CD4-positive, alpha-beta T cell treated with Interleukin-15 for 4 hours (primary cell): ENCODE data around the gene PYROXD2.

Experiments
- DNase-seq: peaks from one replicate; pipeline ENCODE4 v3.0.0-alpha.2; 2020; ENCODE audit warnings: low spot score

PYROXD2 gene

GRCh38 chr10:98433881-98434732 is 19.1 kb upstream of the PYROXD2 start:
- no peak for DNase-seq

GRCh38 chr10:98433371-98433770 is 18.4 kb upstream of the PYROXD2 start:
- no peak for DNase-seq

GRCh38 chr10:98432330-98432729 is 17.3 kb upstream of the PYROXD2 start:
- DNase-seq: no peak

GRCh38 chr10:98431016-98431415 is 16.0 kb upstream of the PYROXD2 start:
- no peak for DNase-seq

- DNase-seq: no peak
Measured at GRCh38 chr10:98430427-98430826, 15.4 kb upstream of the PYROXD2 start.

GRCh38 chr10:98429320-98430072 is 14.5 kb upstream of the PYROXD2 start:
- no peak for DNase-seq

- DNase-seq: no peak
Measured at GRCh38 chr10:98427011-98427515, 12.1 kb upstream of the PYROXD2 start.

- peak; percentile 46 for DNase-seq
Measured at GRCh38 chr10:98425511-98426352, 10.8 kb upstream of the PYROXD2 start.

GRCh38 chr10:98424295-98425254 is 9.6 kb upstream of the PYROXD2 start:
- no peak for DNase-seq

- no peak for DNase-seq
Measured at GRCh38 chr10:98423691-98424120, 8.7 kb upstream of the PYROXD2 start.

GRCh38 chr10:98422182-98422581 is 7.2 kb upstream of the PYROXD2 start:
- DNase-seq: no peak

- no peak for DNase-seq
Measured at GRCh38 chr10:98420786-98421185, 5.8 kb upstream of the PYROXD2 start.

- no peak for DNase-seq
Measured at GRCh38 chr10:98419469-98420261, 4.7 kb upstream of the PYROXD2 start.

GRCh38 chr10:98418665-98419468 is 3.9 kb upstream of the PYROXD2 start:
- DNase-seq: no peak

GRCh38 chr10:98417973-98418664 is 3.1 kb upstream of the PYROXD2 start:
- DNase-seq: no peak

GRCh38 chr10:98417481-98417959 is 2.5 kb upstream of the PYROXD2 start:
- no peak for DNase-seq

- DNase-seq: no peak
Measured at GRCh38 chr10:98416606-98417388, 1.8 kb upstream of the PYROXD2 start.

GRCh38 chr10:98415731-98416119 is 743 bp upstream of the PYROXD2 start:
- DNase-seq: no peak
